A549 (cell line): ENCODE measurements around the gene C2orf69. TPM values are rescaled to one million over a fixed set of nuclear protein-coding genes. Genes with fewer than 3 reads are reported as not detected.

ENCODE experiments used
- ATAC-seq, 2 experiments: fragments of 200-7000 bp in 1 of 2; fragments of >200 bp in 1 of 2; cut with Nextera tagmentation in 1 of 2; cut with Tn5 transposase in 1 of 2; 3 replicates each; pipeline versions ENCODE4 v1.8.0 to v1.9.1; 2018 to 2020; ENCODE audit warnings: mild to moderate bottlenecking in 1 of 2, moderate library complexity in 1 of 2
- CTCF ChIA-PET: fragments of 300-600 bp; sonication (Branson Sonifier 250); formaldehyde crosslinking; extraction: SDS; loops from one replicate; lab custom pipeline; 2021; ENCODE audit warnings: antibody characterized with exemption, inconsistent platforms; lab: Yijun Ruan, JAX
- POLR2A ChIA-PET: fragments of 350-600 bp; formaldehyde crosslinking; extraction: SDS; loops from one replicate; lab custom pipeline; 2021; ENCODE audit warnings: antibody characterized with exemption, inconsistent platforms; lab: Yijun Ruan, JAX
- DNase-seq, 2 experiments: peaks; one replicate each; pipeline versions ENCODE4 v3.0.0 to v3.0.0-alpha.2; 2011 to 2016; ENCODE audit warnings: low read depth in 1 of 2, low spot score in 1 of 2
- FAIRE-seq: peaks from 2 replicates; lab custom pipeline; 2011; peaks lifted over from hg19 to GRCh38; lab: Jason Lieb, UNC
- H3K27ac ChIP-seq, 2 experiments: fragments of >200 bp; sonication (Bioruptor Twin); formaldehyde crosslinking; 3 replicates each; pipeline ENCODE4 v1.5.1; 2016 to 2017
- H3K4me1 ChIP-seq: fragments of >200 bp; sonication (Bioruptor Twin); formaldehyde crosslinking; 3 replicates; pipeline ENCODE4 v1.6.1; 2016
- H3K4me2 ChIP-seq: fragments of >200 bp; sonication (Bioruptor Twin); formaldehyde crosslinking; 3 replicates; pipeline ENCODE4 v1.6.1; 2016
- H3K4me3 ChIP-seq: fragments of >200 bp; sonication (Bioruptor Twin); formaldehyde crosslinking; 3 replicates; pipeline ENCODE4 v1.5.1; 2016
- H3K9me3 ChIP-seq: fragments of >200 bp; sonication (Bioruptor Twin); formaldehyde crosslinking; 3 replicates; pipeline ENCODE4 v1.6.1; 2016
- ATOH8 ChIP-seq: fragments of 250-450 bp; sonication (Bioruptor Pico); IDR thresholded peaks from 2 replicates; pipeline ENCODE4 v1.5.0; 2020; ENCODE audit warnings: low read depth, mild to moderate bottlenecking, moderate library complexity
- BHLHE40 ChIP-seq: IDR thresholded peaks from 2 replicates; pipeline ENCODE4 v1.6.1; 2012; ENCODE audit warnings: low read depth, low read length, inconsistent platforms
- CBX2 ChIP-seq: fragments of 200-600 bp; sonication (generic); IDR thresholded peaks from 2 replicates; pipeline ENCODE4 v1.6.1; 2016; ENCODE audit warnings: low read depth, mild to moderate bottlenecking, borderline replicate concordance
- CEBPB ChIP-seq, 2 experiments: fragments of >200 bp in 1 of 2; sonication (Bioruptor Twin) in 1 of 2; formaldehyde crosslinking in 1 of 2; IDR thresholded peaks; 2 replicates each; pipeline ENCODE4 v1.6.1; 2012 to 2016
- ELK1 ChIP-seq: fragments of 150-350 bp; IDR thresholded peaks from 2 replicates; pipeline ENCODE4 v1.6.1; 2014; ENCODE audit warnings: low read depth, mild to moderate bottlenecking, low read length
- EP300 ChIP-seq, 2 experiments: fragments of >200 bp; sonication (Bioruptor Twin); formaldehyde crosslinking; IDR thresholded peaks; 2 replicates in 1 of 2; 3 replicates in 1 of 2; pipeline ENCODE4 v1.6.1; 2016 to 2017
- FOXS1 ChIP-seq: fragments of 250-450 bp; sonication (Bioruptor Pico); IDR thresholded peaks from 2 replicates; pipeline ENCODE4 v1.5.0; 2020; ENCODE audit warnings: mild to moderate bottlenecking, moderate library complexity
- HMGXB4 ChIP-seq: fragments of 250-450 bp; sonication (Bioruptor Pico); IDR thresholded peaks from 2 replicates; pipeline ENCODE4 v1.5.0; 2021; ENCODE audit warnings: mild to moderate bottlenecking, moderate library complexity, borderline replicate concordance
- JUNB ChIP-seq: fragments of >200 bp; sonication (Bioruptor Twin); formaldehyde crosslinking; IDR thresholded peaks from 2 replicates; pipeline ENCODE4 v1.6.1; 2016
- KDM1A ChIP-seq: fragments of 200-600 bp; sonication (generic); IDR thresholded peaks from 2 replicates; pipeline ENCODE4 v1.6.1; 2016; ENCODE audit warnings: low read depth, mild to moderate bottlenecking
- MAZ ChIP-seq: fragments of 150-350 bp; IDR thresholded peaks from 2 replicates; pipeline ENCODE4 v1.6.1; 2014; ENCODE audit warnings: antibody characterized with exemption, low read depth, low read length, borderline replicate concordance
- NR3C1 ChIP-seq: fragments of >200 bp; sonication (Bioruptor Twin); formaldehyde crosslinking; IDR thresholded peaks from 3 replicates; pipeline ENCODE4 v1.6.1; 2017
- PHF8 ChIP-seq: fragments of 200-600 bp; sonication (generic); IDR thresholded peaks from 2 replicates; pipeline ENCODE4 v1.6.1; 2016; ENCODE audit warnings: low read depth, mild to moderate bottlenecking, antibody characterized with exemption, moderate library complexity, borderline replicate concordance
- RAD21 ChIP-seq, 2 experiments: fragments of >200 bp in 1 of 2; sonication (Bioruptor Twin) in 1 of 2; formaldehyde crosslinking in 1 of 2; IDR thresholded peaks in 1 of 2; conservative IDR thresholded peaks in 1 of 2; 2 replicates in 1 of 2; 3 replicates in 1 of 2; pipeline ENCODE4 v1.6.1; 2012 to 2018; ENCODE audit warnings: inconsistent platforms in 1 of 2
- RNF2 ChIP-seq: fragments of 200-600 bp; sonication (generic); IDR thresholded peaks from 2 replicates; pipeline ENCODE4 v1.6.1; 2016; ENCODE audit warnings: low read depth, mild to moderate bottlenecking, antibody characterized with exemption, moderate library complexity, borderline replicate concordance
- SREBF2 ChIP-seq: fragments of 450-650 bp; IDR thresholded peaks from 2 replicates; pipeline ENCODE4 v1.6.1; 2014; ENCODE audit warnings: mild to moderate bottlenecking, moderate library complexity
- TFCP2L1 ChIP-seq: fragments of 250-450 bp; sonication (Bioruptor Pico); IDR thresholded peaks from 2 replicates; pipeline ENCODE4 v1.5.0; 2021; ENCODE audit warnings: mild to moderate bottlenecking
- ZNF302 ChIP-seq: fragments of 250-450 bp; sonication (Bioruptor Pico); IDR thresholded peaks from 2 replicates; pipeline ENCODE4 v1.9.0; 2021; ENCODE audit warnings: inconsistent platforms, mild to moderate bottlenecking, moderate library complexity
- ZSCAN20 ChIP-seq: fragments of 250-450 bp; sonication (Bioruptor Pico); IDR thresholded peaks from 2 replicates; pipeline ENCODE4 v1.8.0; 2022; ENCODE audit warnings: mild to moderate bottlenecking, moderate library complexity
- WGBS: methylation state at CpG from one replicate; pipeline ENCODE4 v1.1.6; 2017; ENCODE audit errors: missing lambda C conversion rate; 5-methylcytosine and 5-hydroxymethylcytosine counted together
- polyA plus RNA-seq, 4 experiments: library from polyadenylated mRNA; depleted of rRNA in 3 of 4; stranded (reverse); fragments of >200 nt; fragmentation: RNase III in 1 of 4; extraction: RNeasy Plus Mini Kit Qiagen cat#74134 plus additional on column Dnase treatment in 1 of 4; gene quantifications; 2 replicates in 3 of 4; 3 replicates in 1 of 4; pipeline ENCODE4 v1.2.3, GENCODE V29; 2011 to 2017
- TF ChIP-seq, protein P1 (sequence below): fragments of >200 bp; sonication (Bioruptor Twin); formaldehyde crosslinking; IDR thresholded peaks from 3 replicates; pipeline ENCODE4 v1.5.1; 2016
- TF ChIP-seq, protein P2 (sequence below): IDR thresholded peaks from 2 replicates; pipeline ENCODE4 v1.6.1; 2012; ENCODE audit warnings: low read depth, borderline replicate concordance
- TF ChIP-seq, protein P3 (sequence below): fragments of >200 bp; sonication (Bioruptor Twin); formaldehyde crosslinking; IDR thresholded peaks from 3 replicates; pipeline ENCODE4 v1.6.1; 2016

C2orf69 gene
- polyA plus RNA-seq, 2 of the 4 experiments (the other 2 are of a cell fraction) = 9.3 to 9.9 TPM

GRCh38 chr2:199903111-199903510 is 8.0 kb upstream of the C2orf69 start:
- 94% methylated on average over 1 of the region's 1 CpG for WGBS
- TF ChIP-seq TFCP2L1 (CRISPR knock-in tag) (no peak), MAZ (no peak), KDM1A (no peak), ZSCAN20 (CRISPR knock-in tag) (no peak), FOXS1 (CRISPR knock-in tag) (no peak), ELK1 (no peak)
- TF ChIP-seq, protein P1, sequence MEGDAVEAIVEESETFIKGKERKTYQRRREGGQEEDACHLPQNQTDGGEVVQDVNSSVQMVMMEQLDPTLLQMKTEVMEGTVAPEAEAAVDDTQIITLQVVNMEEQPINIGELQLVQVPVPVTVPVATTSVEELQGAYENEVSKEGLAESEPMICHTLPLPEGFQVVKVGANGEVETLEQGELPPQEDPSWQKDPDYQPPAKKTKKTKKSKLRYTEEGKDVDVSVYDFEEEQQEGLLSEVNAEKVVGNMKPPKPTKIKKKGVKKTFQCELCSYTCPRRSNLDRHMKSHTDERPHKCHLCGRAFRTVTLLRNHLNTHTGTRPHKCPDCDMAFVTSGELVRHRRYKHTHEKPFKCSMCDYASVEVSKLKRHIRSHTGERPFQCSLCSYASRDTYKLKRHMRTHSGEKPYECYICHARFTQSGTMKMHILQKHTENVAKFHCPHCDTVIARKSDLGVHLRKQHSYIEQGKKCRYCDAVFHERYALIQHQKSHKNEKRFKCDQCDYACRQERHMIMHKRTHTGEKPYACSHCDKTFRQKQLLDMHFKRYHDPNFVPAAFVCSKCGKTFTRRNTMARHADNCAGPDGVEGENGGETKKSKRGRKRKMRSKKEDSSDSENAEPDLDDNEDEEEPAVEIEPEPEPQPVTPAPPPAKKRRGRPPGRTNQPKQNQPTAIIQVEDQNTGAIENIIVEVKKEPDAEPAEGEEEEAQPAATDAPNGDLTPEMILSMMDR = no peak
- TF ChIP-seq, all 56 proteins: peak for 0
- no peak overlapping the region for H3K4me2 ChIP-seq
- H3K27ac ChIP-seq = no peak overlapping the region
- FAIRE-seq (no peak), ATAC-seq (no peak), DNase-seq (no peak)
- no peak overlapping the region for H3K4me3 ChIP-seq
- POLR2A ChIA-PET = no interaction called here
- H3K9me3 ChIP-seq = no peaks in the 10 kb centered on the region
- H3K4me1 ChIP-seq = no peaks in the 10 kb centered on the region
- CTCF ChIA-PET = no interaction called here

DNA sequence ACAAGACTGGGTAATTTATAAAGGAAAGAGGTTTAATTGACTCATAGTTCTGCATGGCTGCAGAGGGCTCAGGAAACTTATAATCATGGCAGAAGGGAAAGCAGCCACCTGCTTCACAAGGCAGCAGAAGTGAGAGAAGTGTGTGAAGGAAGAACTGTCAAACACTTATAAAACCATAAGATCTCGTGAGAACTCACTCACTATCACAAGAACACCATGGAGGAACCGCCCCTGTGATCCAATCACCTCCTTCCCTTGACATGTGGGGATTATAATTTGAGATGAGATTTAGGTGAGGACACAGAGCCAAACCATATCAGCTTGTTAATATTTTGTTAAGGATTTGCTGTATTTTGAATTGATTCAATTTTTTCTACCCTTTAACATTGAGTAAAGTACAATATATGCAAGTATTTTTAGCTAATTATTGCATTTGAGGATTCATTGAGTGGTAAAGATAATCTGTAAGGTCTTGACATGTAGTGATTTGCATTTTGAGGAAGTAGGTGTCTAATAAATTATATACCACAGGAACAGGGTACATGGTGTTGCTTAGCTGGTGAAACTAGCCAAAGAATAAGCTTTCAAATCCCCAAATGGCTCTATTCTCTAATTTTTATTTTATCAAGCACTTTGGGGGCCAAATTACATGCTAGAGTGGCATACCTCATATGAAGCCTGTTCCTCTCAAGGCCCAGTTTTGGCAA is 3.9 kb upstream of the C2orf69 start:
- Histone ChIP-seq H3K4me2 (no peak overlapping the region), H3K9me3 (no peaks in the 10 kb centered on the region), H3K4me1 (no peaks in the 10 kb centered on the region), H3K4me3 (no peak overlapping the region), H3K27ac (no peak overlapping the region)
- CTCF ChIA-PET = no interaction called here
- FAIRE-seq = no peak
- ATAC-seq = no peak
- POLR2A ChIA-PET = no interaction called here
- 57% methylated on average over 2 of the region's 2 CpGs for WGBS
- DNase-seq = no peak
- TF ChIP-seq PHF8 (no peak), RAD21 (conservative IDR thresholded peaks at IDR 0.05 in 1 of 2, IDR thresholded peaks at IDR 0.05 in 1 of 2) (no peak), NR3C1 (no peak), ATOH8 (CRISPR knock-in tag) (no peak), EP300 (IDR thresholded peaks at IDR 0.05) (no peak), JUNB (no peak), SREBF2 (no peak), RNF2 (no peak), HMGXB4 (CRISPR knock-in tag) (no peak), KDM1A (no peak), CEBPB (IDR thresholded peaks at IDR 0.05) (no peak), FOXS1 (CRISPR knock-in tag) (no peak), ZNF302 (no peak), CBX2 (no peak), BHLHE40 (no peak), TFCP2L1 (CRISPR knock-in tag) (no peak)
- TF ChIP-seq, protein P2, sequence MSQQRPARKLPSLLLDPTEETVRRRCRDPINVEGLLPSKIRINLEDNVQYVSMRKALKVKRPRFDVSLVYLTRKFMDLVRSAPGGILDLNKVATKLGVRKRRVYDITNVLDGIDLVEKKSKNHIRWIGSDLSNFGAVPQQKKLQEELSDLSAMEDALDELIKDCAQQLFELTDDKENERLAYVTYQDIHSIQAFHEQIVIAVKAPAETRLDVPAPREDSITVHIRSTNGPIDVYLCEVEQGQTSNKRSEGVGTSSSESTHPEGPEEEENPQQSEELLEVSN = no peak
- TF ChIP-seq, protein P1 = no peak
- TF ChIP-seq, protein P3, sequence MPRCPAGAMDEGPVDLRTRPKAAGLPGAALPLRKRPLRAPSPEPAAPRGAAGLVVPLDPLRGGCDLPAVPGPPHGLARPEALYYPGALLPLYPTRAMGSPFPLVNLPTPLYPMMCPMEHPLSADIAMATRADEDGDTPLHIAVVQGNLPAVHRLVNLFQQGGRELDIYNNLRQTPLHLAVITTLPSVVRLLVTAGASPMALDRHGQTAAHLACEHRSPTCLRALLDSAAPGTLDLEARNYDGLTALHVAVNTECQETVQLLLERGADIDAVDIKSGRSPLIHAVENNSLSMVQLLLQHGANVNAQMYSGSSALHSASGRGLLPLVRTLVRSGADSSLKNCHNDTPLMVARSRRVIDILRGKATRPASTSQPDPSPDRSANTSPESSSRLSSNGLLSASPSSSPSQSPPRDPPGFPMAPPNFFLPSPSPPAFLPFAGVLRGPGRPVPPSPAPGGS = no peak
